NCI-H146 treated with DMSO at 0.1 percent for 48 hours (cell line): ENCODE measurements around the gene UBE2G2.

Source experiments
- DNase-seq: peaks from one replicate; lab custom pipeline; 2025; ENCODE audit not compliant: unreplicated experiment; lab: John Stamatoyannopoulos, UW

Gene UBE2G2

DNA sequence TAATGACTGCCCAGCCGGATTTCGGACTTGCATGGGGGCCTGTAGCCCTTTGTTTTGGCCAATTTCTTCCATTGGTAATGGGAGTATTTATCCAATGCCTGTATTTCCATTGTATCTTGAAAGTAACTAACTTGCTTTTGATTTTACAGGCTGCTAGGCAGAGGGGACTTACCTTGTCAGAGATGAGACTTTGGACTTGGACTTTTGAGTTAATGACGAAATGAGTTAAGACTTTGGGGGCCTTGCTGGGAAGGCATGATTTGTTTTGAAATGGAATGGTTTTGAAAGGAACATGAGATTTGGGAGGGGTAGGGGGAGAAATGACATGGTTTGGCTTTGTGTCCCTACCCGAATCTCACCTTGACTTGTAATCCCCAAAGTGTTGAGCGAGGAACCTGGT is 9.6 kb downstream of the UBE2G2 start:
- no peak for DNase-seq

DNA sequence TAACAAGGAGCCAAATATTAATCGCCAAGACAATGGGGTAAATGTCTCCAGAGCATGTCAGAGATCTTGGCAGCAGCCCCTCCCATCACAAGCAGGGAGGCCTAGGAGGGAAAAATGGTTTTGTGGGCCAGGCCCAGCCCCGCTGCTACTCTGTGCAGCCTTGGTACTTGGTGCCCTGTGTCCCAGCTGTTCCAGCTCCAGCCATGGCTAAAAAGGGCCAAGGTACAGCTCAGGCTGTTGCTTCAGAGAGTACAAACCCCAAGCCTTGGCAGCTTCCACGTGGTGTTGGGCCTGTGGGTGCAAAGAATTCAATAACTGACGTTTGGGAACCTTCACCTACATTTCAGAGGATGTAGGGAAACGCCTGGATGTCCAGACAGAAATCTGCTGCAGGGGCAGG is 10.4 kb downstream of the UBE2G2 start:
- DNase-seq: no peak

DNA sequence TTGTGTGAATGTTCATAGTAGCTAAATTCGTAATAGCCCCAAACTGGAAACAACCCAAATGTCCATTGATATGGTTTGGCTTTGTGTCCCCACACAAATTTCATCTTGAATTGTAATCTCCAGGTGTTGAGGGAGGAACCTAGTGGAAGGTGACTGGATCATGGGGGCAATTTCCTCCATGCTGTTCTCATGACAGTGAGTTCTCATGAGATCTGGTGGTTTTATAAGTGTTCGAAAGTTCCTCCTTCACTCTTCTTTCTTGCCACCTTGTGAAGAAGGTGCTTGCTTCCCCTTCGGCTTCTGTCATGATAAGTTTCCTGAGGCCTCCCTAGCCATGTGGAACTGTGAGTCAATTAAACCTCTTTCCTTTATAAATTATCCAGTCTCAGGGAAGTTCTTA is 11.3 kb downstream of the UBE2G2 start:
- DNase-seq: no peak

DNA sequence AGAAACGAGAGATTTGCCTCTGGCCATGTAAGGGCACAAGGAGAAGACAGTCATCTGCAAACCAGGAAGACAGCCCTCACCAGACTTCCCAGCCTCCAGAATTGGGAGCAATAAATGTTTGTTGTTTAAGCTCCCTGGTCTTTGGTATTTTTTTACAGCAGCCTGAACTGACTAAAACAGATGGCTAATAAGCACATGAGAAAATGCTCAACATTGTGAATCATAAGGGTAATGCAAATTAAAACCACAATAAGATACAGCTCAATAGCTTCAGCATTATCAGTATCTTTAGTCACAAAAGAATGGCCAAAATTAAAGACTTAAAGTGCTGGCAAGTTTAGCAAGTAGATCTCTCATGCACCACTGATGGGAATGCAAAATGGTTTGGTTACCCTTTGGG is 11.7 kb downstream of the UBE2G2 start:
- no peak for DNase-seq

DNA sequence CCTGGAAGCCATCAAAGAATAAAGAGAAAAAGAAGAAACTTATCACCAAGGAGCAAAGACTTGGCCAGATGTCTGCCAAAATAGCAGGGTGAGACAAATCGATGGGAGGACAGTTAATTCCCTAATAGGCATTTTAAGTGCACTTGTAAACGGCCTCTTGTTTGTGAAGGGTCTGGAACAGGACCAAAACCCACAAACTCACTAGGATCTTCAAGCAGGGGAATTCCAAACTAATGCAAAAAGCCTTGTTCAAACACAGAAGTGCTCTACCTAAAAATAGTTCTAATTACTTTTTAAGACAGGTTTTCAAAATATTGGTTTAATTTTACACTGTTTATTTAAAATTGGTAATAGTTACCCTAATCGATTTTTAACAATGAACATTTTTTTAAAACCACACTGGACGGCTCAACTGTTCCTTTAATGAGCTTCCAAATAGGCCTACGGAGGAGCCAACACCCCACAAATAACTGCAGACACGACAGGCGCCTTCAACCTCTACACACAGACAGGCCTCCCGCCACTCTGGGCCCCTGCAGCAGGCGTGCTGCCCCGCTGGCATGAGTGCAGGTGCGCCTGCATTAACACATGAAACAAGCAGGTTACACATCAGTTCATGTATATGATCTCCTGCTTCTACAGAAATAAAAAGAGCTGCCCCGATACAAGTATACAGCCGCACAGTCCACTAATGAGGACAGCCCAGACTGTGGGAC is 15.8 kb downstream of the UBE2G2 start:
- peak; percentile 50 for DNase-seq

DNA sequence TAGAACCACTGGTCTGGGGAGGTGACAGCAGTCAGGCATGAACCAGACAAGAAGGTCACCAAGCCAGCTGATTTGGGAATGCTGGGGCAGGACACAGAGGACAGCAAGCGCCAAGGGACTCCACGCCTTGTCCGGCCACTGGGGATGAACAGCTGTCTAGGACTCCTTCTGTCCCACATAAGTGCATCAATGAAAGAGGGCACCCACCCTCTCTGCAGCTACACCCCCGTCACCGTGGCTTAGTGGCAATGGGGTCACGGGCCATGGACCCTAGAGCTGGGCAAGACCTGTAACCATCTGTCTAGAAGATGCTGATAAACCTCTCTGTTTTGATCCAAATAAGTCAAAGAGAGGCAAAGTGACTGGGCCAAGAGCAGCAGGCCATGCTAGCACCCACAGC is 16.8 kb downstream of the UBE2G2 start:
- DNase-seq: no peak

DNA sequence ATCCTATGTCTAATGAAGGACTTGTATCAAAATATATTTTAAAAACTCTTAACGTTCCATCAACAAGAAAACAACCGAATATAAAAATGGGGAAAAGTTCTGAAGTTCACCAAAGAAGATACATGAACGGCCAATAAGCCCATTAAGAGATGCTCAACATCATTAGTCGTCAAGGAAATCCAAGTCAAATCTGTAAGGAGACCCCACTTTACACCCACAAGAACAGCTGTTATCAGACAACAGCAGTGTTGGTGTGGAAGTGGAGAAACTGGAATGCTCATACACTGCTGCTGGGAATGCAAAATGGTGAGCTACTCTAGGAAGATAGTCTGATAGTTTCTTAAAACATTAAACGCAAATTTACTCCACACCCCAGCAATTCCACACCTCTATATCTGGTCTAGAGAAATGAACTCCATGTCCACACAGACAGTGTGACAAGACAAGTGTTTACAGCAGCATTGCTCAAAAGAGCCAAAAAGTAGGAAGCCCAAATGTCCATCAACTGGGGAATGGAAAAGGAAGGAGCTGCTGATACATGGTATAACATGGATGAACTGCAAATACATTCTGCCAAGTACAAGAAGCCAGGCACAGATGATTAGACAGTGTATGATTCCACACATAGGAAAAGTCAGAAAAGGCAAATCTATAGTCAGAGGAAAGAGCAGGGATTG is 18.5 kb downstream of the UBE2G2 start:
- DNase-seq: no peak

DNA sequence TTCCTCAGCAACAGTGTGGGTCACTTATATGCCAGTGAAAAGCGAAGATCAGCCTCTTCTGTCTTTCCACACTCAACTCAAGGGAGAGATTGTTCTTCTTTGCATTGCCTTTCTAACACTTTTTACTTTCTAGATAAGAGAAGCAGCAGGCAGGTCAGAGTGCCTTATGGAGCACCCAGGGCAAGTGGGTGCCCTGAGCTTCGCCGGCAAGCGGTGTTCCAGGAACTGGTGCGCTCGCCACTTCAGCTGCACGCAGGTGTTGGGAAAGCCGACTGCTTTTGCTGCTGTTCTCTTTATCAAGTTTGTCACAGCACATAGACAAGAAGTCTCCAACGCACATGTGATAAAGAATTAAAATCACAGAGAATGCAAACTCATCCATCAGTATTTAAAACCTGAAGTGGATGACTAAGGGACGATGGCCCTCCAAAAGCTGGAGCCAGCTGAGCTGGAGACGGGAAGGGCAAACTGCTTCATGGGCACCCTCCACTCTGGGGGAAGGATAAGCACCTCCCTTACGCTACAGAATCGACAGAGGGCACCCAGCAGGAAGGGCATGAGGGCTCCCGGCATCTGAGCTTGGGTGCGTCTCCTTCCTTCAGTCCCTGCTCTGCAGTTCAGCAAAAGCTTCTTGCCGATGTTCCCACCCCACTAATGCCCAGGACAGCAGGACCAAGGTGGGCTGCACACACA is 20.7 kb downstream of the UBE2G2 start:
- no peak for DNase-seq

DNA sequence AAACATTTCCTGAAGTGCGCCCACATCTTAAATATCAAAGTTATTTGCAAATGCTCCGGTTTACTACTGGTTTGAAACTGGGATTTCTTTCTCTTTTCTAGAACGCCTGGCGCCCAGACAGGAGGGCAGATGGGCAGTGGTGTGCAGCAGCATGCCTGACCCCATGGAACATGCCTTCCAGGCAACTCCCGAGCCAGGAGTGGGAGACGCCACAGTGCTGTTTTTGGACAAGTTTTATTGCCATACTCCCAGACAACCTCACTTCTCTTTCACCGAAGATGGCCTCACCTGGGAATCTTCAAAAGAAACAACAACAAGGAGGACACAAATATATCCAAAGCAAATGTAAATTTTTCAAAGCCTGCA is 21.5 kb downstream of the UBE2G2 start:
- no peak for DNase-seq

DNA sequence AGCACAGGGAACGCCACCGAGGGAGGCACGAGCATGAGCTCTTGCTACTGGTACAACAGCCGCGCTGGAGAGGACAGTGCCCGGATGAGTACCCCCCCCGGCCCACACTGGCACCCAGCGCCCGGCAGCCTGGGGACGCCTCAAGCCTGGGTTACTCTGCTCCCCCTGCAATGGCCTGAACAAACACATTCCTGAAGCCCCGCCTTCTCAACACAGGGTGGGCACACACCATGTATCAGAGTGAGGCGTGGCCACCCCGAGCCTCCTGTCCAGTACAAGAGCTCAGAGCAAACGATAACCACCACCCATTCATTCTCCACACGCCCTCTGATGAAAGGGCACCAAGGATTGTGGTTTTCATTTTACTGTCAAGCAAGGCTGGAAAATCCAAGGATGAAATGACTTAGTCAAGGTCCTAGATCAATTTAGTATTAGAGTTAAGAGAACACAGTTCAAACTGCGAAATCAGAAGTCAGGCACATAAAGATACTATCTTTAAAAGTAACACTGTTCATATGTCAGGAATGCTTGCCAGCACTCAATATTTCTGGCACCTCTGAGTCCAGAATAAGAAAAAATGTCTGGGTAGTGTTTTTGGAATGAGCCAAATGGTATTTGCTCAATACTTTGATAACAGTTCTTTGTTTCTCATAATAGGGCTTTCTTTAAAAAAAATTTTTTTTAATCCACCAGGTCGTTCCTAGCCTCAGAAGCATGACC is 22.0 kb downstream of the UBE2G2 start:
- DNase-seq: no peak

DNA sequence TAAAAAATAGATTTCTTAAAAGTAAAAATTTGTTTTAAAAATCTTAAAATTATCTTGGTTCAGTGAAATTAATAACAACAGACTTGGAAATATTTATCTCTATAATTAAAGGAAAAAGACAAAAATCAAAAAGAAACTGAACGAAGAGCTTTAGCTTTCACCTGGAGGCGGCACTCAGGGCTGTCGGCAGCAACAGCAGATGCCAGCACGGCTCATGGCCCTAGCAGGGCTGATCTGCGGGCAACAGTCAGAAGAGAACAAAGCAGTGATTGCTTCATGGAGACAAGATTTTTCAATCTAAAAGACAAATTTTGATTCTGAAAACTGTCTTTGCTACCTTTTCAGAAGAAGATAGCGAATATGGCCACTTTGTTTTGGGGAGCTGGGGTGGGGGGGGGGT is 22.6 kb downstream of the UBE2G2 start:
- no peak for DNase-seq

DNA sequence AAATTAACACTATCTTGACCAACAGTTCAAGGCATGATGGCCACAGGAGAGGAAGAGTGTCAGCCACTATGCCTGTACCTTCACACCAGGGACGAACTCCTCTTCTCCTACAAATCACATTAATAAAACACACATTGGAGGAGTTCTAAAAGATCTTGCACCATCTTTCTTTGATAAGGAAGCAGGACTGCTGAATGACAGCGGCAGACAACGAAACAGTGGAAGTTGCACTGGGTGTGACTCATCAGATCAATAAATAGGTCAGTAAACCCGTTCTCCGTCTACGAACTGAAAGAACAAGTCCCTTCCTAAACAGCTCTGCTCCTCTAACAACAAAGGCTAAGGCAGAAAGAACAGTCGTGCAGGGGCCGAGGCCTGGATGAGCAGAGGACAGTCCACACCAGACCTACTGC is 23.1 kb downstream of the UBE2G2 start:
- no peak for DNase-seq

DNA sequence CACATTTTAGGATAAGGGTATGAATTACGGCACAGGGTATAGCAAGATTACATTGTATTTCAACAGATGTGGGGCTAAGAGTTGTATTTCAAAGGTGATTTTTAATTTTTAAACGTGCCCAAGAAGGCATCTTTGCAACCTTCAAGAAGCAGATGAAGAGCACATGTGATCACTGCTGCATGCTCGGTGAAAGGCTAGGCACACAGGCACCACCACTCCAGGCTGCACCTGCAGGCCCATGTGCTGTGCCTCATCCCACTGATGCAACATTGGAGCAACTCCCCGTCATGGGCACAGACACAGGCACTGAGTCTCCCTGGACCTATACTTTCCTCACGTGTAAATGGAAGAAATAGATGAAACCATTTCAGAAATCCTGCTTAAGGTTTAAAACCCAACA is 23.5 kb downstream of the UBE2G2 start:
- DNase-seq: no peak

DNA sequence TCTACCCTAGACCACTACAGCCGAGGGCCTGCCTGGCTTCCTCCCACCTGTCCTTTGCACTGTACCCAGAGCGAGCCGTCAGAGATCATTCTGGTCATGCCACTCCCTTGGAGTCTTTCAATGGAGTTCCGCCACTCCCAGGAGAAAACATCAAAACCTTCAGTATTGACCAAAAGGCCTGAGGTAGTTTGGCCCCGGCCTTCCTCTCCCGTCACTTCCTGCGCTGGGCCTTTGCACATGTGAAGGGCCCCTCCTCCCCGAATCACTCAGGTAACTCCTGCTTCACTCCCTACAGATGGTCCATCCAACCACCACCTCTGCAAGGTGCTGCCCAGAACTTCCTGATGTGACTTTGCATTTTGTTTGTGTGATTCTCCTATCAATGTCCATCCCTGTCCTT is 26.6 kb downstream of the UBE2G2 start:
- no peak for DNase-seq

DNA sequence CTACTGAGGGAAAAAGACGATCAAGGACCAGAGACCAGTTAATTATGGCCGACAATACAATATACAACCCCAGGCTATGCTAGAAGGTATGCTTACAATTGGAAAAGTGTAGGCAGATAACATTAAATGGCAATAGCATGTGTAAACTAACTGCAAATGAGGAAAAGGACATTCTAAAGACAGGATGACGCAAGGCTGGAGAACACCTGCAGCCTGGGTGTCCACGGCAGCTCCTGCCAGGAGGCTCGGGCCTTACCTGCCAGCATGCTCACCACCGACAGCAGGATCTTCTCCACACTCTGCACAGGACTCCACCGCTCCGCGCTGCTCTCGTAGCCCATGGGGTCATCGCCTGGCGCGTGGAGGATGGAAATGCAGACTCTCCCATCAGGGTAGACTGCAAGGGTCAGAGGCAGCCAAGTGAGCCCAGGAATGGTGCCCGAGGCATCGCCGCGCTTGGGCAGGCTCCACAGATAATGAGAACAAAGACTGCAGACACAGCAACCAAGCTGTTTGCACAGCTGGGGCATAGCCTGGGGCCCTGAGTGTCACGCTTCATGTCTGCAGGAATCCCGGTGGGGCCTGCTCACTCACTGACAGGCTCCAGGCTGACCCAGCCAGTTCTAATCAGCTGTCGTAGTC is 28.2 kb downstream of the UBE2G2 start:
- DNase-seq: peak; percentile 93

DNA sequence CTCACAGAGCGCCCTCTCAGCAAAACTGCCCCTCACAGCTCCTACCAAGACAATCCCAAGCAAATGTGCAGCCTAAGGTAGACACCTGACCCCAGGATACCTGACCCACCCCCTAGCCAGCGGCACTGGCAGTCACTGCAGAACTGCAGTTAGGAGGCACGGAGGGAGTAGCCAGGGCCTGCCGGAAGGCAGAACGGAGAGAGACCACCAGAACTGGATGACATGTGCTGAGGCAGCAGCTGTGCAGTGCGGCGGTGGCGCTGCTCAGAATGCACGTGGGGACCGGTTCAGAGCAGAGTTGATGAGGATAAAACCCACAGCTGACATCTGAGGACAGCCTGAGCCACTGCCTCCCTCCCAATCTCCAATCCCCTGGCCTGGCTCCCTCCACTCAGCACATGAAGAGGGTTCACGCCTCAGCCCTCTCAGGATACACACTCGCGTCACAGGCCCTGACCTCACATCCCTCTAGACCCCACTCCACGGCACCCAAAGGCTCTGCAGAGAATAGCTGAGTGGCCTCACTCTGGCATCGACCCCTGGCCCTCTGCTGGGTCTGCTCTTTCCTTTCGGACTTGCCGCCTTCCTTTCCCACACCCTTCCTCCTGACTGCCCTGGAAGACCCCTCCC is 29.6 kb downstream of the UBE2G2 start:
- no peak for DNase-seq

DNA sequence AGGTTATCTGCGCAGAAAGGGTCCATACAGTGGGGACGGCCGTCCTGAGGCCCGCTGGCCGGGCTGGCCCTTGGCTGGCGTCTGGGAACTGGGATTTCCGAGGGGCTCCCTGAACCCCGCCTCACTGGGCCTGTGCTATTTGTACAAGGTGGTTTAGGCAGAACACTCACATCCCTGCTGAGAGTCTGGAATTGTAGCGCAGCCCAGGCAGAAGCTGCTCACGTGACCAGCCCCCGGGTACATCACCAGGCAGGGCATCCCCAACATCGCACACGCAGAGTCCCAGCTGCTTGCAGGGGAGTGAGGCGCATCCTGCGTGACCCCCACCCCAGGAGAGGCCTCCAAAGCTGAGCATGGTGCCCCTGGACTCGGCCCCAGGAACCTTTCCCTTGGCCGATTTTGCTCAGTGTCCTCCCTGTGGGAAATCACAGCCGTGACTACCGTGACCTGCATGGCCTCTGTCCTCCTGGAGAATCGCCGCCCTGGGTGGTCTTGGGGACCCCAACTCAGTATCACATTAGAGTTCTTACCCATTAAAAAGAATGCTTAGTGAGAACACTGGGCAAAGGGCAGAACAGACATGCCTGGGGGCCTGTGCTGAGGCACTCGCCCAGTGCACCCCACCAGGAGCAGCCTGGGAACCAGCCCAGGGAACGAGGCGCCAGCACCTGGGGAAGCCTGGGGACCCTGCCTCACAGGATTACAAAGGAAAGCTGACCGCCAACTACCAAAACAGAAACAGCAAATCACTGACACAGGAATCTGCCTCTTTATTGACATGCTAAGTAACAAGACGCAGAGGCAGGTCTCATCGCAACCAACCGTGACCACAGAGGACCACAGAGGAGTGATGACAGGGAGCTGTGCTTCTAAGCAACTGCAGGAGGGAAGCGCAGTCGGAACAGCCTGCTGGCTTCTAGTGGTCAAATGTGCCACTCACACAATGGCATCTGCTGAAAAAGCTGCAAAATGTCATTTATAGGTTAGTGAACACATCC is 33.5 kb downstream of the UBE2G2 start:
- no peak for DNase-seq

DNA sequence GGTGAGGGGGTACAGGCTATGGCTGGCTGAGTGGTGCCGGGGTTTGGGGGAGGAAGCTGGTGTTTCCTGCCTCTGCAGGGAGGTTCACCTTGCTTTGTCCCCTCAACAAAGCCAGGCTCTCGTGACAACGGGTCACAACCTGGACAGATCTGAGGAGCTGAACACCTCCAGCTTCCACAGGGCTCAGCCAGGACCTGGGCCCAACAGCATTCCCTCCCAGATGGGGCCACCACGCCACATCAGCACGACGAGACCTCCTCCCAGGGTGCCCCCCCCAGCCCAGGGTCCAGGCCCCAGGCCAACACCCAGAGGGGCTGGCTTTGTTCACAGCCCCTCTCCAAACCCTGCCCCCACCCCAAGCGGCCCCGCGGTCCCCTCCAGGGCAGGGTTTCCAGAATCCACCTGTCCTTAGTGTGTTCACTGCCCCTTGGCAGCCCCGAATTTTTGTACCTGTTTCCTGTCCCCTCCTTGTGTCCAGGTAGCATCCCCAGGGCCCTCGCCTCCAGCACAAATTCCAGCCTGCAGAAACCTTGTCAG is 34.7 kb downstream of the UBE2G2 start:
- no peak for DNase-seq
